HepG2 (cell line): Measurements from ENCODE around the gene LUZP2. TPM values are rescaled to one million over a fixed set of nuclear protein-coding genes. Genes with fewer than 3 reads are reported as not detected.

Source experiments
- ATAC-seq: fragments of 200-7000 bp; cut with Tn5 transposase; 3 replicates; pipeline ENCODE4 v1.9.1; 2020; ENCODE audit warnings: mild to moderate bottlenecking, moderate library complexity
- BruUV-seq: library from RNA; stranded (reverse); fragments of 400-500 nt; replicated peaks from 2 replicates; lab custom pipeline; 2021; lab: Mats Ljungman, UMichigan
- CTCF ChIA-PET: fragments of 300-600 bp; formaldehyde crosslinking; extraction: SDS; loops from one replicate; lab custom pipeline; 2021; ENCODE audit warnings: low total read pairs, inconsistent platforms, low intra/inter-chr PET ratio; lab: Yijun Ruan, JAX
- POLR2A ChIA-PET: fragments of 350-600 bp; sonication (Branson Sonifier 250); formaldehyde crosslinking; loops from one replicate; lab custom pipeline; 2020; ENCODE audit warnings: antibody characterized with exemption, inconsistent platforms; lab: Yijun Ruan, JAX
- DNase-seq: peaks from one replicate; pipeline ENCODE4 v3.0.0-alpha.2; 2015; ENCODE audit warnings: low spot score
- FAIRE-seq: peaks from 3 replicates; lab custom pipeline; 2011; peaks lifted over from hg19 to GRCh38; lab: Jason Lieb, UNC
- H2AFZ ChIP-seq: one replicate; pipeline ENCODE4 v1.6.1; 2011; ENCODE audit warnings: low read length, inconsistent platforms
- H3K27ac ChIP-seq: fragments of 300-600 bp; 3 replicates; pipeline ENCODE4 v1.8.0; 2011; ENCODE audit warnings: mixed run types, mild to moderate bottlenecking, mixed read lengths, low read length, inconsistent platforms; ENCODE audit not compliant: insufficient read depth; ENCODE audit errors: extremely low read length
- H3K27me3 ChIP-seq, 2 experiments: fragments of 200-600 bp in 1 of 2; 2 replicates in 1 of 2; 3 replicates in 1 of 2; pipeline versions ENCODE4 v1.6.0 to v1.8.0; 2011; ENCODE audit warnings: low read length in 2 of 2, mild to moderate bottlenecking in 2 of 2, moderate library complexity in 2 of 2, inconsistent platforms in 1 of 2; ENCODE audit not compliant: insufficient read depth in 2 of 2, control insufficient read depth in 1 of 2
- H3K36me3 ChIP-seq, 2 experiments: fragments of 200-600 bp in 1 of 2; replicated peaks in 1 of 2; 2 replicates in 1 of 2; 3 replicates in 1 of 2; pipeline versions ENCODE4 v1.5.1 to v1.8.0; 2011; ENCODE audit warnings: low read length in 2 of 2, inconsistent platforms in 1 of 2; ENCODE audit not compliant: insufficient read depth in 2 of 2, control insufficient read depth in 1 of 2
- H3K4me1 ChIP-seq: 2 replicates; pipeline ENCODE4 v1.5.1; 2012; ENCODE audit warnings: low read length, inconsistent platforms; ENCODE audit not compliant: insufficient read depth
- H3K4me2 ChIP-seq: 2 replicates; pipeline ENCODE4 v1.6.0; 2011; ENCODE audit warnings: low read depth, low read length, inconsistent platforms
- H3K4me3 ChIP-seq, 3 experiments: fragments of 200-600 bp in 1 of 3; sonication (generic), shearing (Covaris generic) in 1 of 3; replicated peaks in 1 of 3; 2 replicates each; pipeline ENCODE4 v1.5.1; 2011 to 2016; ENCODE audit warnings: low read length in 3 of 3, inconsistent platforms in 2 of 3, low read depth in 2 of 3, mild to moderate bottlenecking in 2 of 3, control low read depth in 1 of 3, mixed read lengths in 1 of 3; ENCODE audit not compliant: insufficient read depth in 1 of 3
- H3K79me2 ChIP-seq: one replicate; pipeline ENCODE4 v1.6.1; 2011; ENCODE audit warnings: low read length, inconsistent platforms; ENCODE audit not compliant: insufficient read depth
- H3K9ac ChIP-seq: 2 replicates; pipeline ENCODE4 v1.6.0; 2011; ENCODE audit warnings: mild to moderate bottlenecking, low read depth, low read length, inconsistent platforms; ENCODE audit not compliant: insufficient read depth
- H3K9me3 ChIP-seq: 2 replicates; pipeline ENCODE4 v1.5.1; 2012; ENCODE audit warnings: mild to moderate bottlenecking, low read length
- H4K20me1 ChIP-seq: 2 replicates; pipeline ENCODE4 v1.6.0; 2011; ENCODE audit warnings: inconsistent platforms, mild to moderate bottlenecking, low read length, moderate library complexity; ENCODE audit not compliant: insufficient read depth
- ATF7 ChIP-seq, 2 experiments: fragments of 450-650 bp in 1 of 2; sonication (generic) in 1 of 2; formaldehyde crosslinking in 1 of 2; IDR thresholded peaks; 2 replicates each; pipeline versions ENCODE4 v1.4.0 to v1.6.1; 2016 to 2020; ENCODE audit warnings: antibody characterized with exemption in 1 of 2, mild to moderate bottlenecking in 1 of 2, missing genetic modification reagents in 1 of 2
- ATM ChIP-seq: fragments of 450-650 bp; IDR thresholded peaks from 2 replicates; pipeline ENCODE4 v1.7.1; 2017; ENCODE audit warnings: mild to moderate bottlenecking, borderline replicate concordance
- CENPBD1 ChIP-seq: sonication (generic); formaldehyde crosslinking; IDR thresholded peaks from 2 replicates; pipeline ENCODE4 v1.8.0; 2022; ENCODE audit warnings: missing genetic modification reagents, low read depth, mild to moderate bottlenecking, borderline replicate concordance
- HDAC2 ChIP-seq: sonication (generic); formaldehyde crosslinking; IDR thresholded peaks from 2 replicates; pipeline ENCODE4 v1.4.0; 2020; ENCODE audit warnings: missing genetic modification reagents
- KLF16 ChIP-seq, 2 experiments: sonication (generic) in 1 of 2; formaldehyde crosslinking in 1 of 2; IDR thresholded peaks; 2 replicates each; pipeline versions ENCODE4 v1.6.1 to v1.8.0; 2016 to 2023; ENCODE audit warnings: missing genetic modification reagents in 2 of 2, missing compliant biosample characterization in 1 of 2
- MED8 ChIP-seq: sonication (generic); formaldehyde crosslinking; IDR thresholded peaks from 2 replicates; pipeline ENCODE4 v1.8.1; 2023; ENCODE audit warnings: mild to moderate bottlenecking, missing genetic modification reagents; ENCODE audit not compliant: insufficient replicate concordance
- NFE2 ChIP-seq: sonication (generic); formaldehyde crosslinking; IDR thresholded peaks from 2 replicates; pipeline ENCODE4 v1.4.0; 2020; ENCODE audit warnings: missing genetic modification reagents
- NFIB ChIP-seq: sonication (generic); formaldehyde crosslinking; IDR thresholded peaks from 2 replicates; pipeline ENCODE4 v1.9.0; 2021; ENCODE audit warnings: missing genetic modification reagents, mild to moderate bottlenecking, borderline replicate concordance
- NPAS2 ChIP-seq: sonication (generic); formaldehyde crosslinking; IDR thresholded peaks from 2 replicates; pipeline ENCODE4 v1.8.0; 2022; ENCODE audit warnings: mild to moderate bottlenecking, missing genetic modification reagents, borderline replicate concordance
- RAD21 ChIP-seq: fragments of 450-650 bp; formaldehyde crosslinking; IDR thresholded peaks from 2 replicates; pipeline ENCODE4 v1.5.0; 2020; ENCODE audit warnings: mild to moderate bottlenecking
- SMC3 ChIP-seq: IDR thresholded peaks from 2 replicates; pipeline ENCODE4 v1.6.1; 2011; ENCODE audit warnings: low read length, improper control_type of control experiment
- ZFP36 ChIP-seq: fragments of 150-350 bp; IDR thresholded peaks from 2 replicates; pipeline ENCODE4 v1.6.1; 2018; ENCODE audit warnings: borderline replicate concordance, low read length, low read depth; ENCODE audit not compliant: partially characterized antibody
- ZFP82 ChIP-seq: sonication (generic); formaldehyde crosslinking; IDR thresholded peaks from 2 replicates; pipeline ENCODE4 v1.5.1; 2020; ENCODE audit warnings: mild to moderate bottlenecking, missing genetic modification reagents, borderline replicate concordance
- ZNF264 ChIP-seq: sonication (generic); formaldehyde crosslinking; IDR thresholded peaks from 2 replicates; pipeline ENCODE4 v1.4.0; 2020; ENCODE audit warnings: missing genetic modification reagents
- ZNF678 ChIP-seq: sonication (generic); formaldehyde crosslinking; IDR thresholded peaks from 2 replicates; pipeline ENCODE4 v1.4.0; 2020; ENCODE audit warnings: mild to moderate bottlenecking, missing genetic modification reagents
- ZNF773 ChIP-seq: sonication (generic); formaldehyde crosslinking; IDR thresholded peaks from 2 replicates; pipeline ENCODE4 v1.4.0; 2020; ENCODE audit warnings: missing genetic modification reagents, borderline replicate concordance
- ZNF850 ChIP-seq: sonication (generic); formaldehyde crosslinking; conservative IDR thresholded peaks from 2 replicates; pipeline ENCODE4 v1.9.0; 2021; ENCODE audit warnings: mild to moderate bottlenecking, missing genetic modification reagents
- ZNF879 ChIP-seq: sonication (generic); formaldehyde crosslinking; IDR thresholded peaks from 2 replicates; pipeline ENCODE4 v1.8.1; 2023; ENCODE audit warnings: missing genetic modification reagents
- WGBS: methylation state at CpG from one replicate; pipeline ENCODE4 v1.1.6; 2017; ENCODE audit warnings: low lambda C conversion rate; 5-methylcytosine and 5-hydroxymethylcytosine counted together
- in situ Hi-C: cut with HindIII; loops from 2 replicates; pipeline ENCODE4 v1.10.0; 2017; ENCODE audit warnings: low pct_unique_long_range_greater_than_20kb; ENCODE audit not compliant: extremely low pct_ligation_motif_present
- intact Hi-C: fragments of 100-400 bp; cut with micrococcal nuclease; formaldehyde crosslinking; loops from one replicate; pipeline ENCODE4 v1.10.0; 2022; ENCODE audit not compliant: unreplicated experiment
- polyA plus RNA-seq, 8 experiments: library from polyadenylated mRNA; depleted of rRNA in 3 of 8; stranded (reverse) in 7 of 8; unstranded in 1 of 8; fragments of >200 nt; fragmentation: Illumina TruSeq in 4 of 8; extraction: Trizol in 4 of 8; gene quantifications; 2 replicates each; pipeline versions ENCODE4 v1.2.1 to v1.2.3, GENCODE V29; 2011 to 2016; ENCODE audit warnings: low read depth in 4 of 8, missing spikeins in 1 of 8, mixed read lengths in 1 of 8; ENCODE audit not compliant: insufficient read depth in 1 of 8
- total RNA-seq, 5 experiments: library from RNA; depleted of rRNA; stranded (reverse); fragments of >200 nt; fragmentation: Illumina TruSeq; extraction: Trizol; gene quantifications; 2 replicates each; pipeline ENCODE4 v1.2.3, GENCODE V29; 2016; ENCODE audit warnings: low read depth in 1 of 5

Gene LUZP2
- total and polyA plus RNA-seq, 2 of the 13 experiments (the other 11 are each of a cell fraction or from before 2014, with no cell fraction given) = not detected

GRCh38 chr11:24515632-24516031 is 18.8 kb downstream of the LUZP2 start:
- no peaks in the 10 kb centered on the region for H3K79me2 ChIP-seq
- H4K20me1 ChIP-seq = no peaks in the 10 kb centered on the region
- POLR2A ChIA-PET = no interaction called here
- no peak overlapping the region for H3K27ac ChIP-seq
- no TSS peak for BruUV-seq
- intact Hi-C loops (no loop called here), in situ Hi-C loops (no loop called here)
- no peaks in the 10 kb centered on the region for H3K9me3 ChIP-seq
- H3K4me1 ChIP-seq = no peaks in the 10 kb centered on the region
- WGBS = 6% methylated on average over 1 of the region's 1 CpG
- H3K27me3 ChIP-seq = no peaks in the 10 kb centered on the region
- peak; percentile 62; the same call in 2 of the 3 replicates for ATAC-seq
- no peak for DNase-seq
- no peak overlapping the region for H3K4me3 ChIP-seq
- H2AFZ ChIP-seq = no peak overlapping the region
- H3K9ac ChIP-seq = no peak overlapping the region
- FAIRE-seq = no peak
- no peak overlapping the region for H3K4me2 ChIP-seq
- CTCF ChIA-PET = no interaction called here
- TF ChIP-seq SMC3 (no peak), RAD21 (CRISPR knock-in tag) (no peak), ZNF879 (CRISPR knock-in tag) (no peak), CENPBD1 (no peak), ZNF264 (CRISPR knock-in tag) (no peak), NPAS2 (CRISPR knock-in tag) (no peak), ZNF773 (CRISPR knock-in tag) (no peak), HDAC2 (no peak), MED8 (CRISPR knock-in tag) (no peak), KLF16 (CRISPR knock-in tag; IDR thresholded peaks at IDR 0.05) (no peak)
- no peaks in the 10 kb centered on the region for H3K36me3 ChIP-seq

- POLR2A ChIA-PET = no interaction called here
- ATAC-seq (no peak), DNase-seq (no peak), FAIRE-seq (no peak)
- intact Hi-C loops = no loop called here
- Histone ChIP-seq H3K4me1 (no peaks in the 10 kb centered on the region), H3K9ac (no peak overlapping the region), H4K20me1 (no peaks in the 10 kb centered on the region), H3K27me3 (no peaks in the 10 kb centered on the region), H3K27ac (no peak overlapping the region), H3K4me2 (no peak overlapping the region), H3K9me3 (no peaks in the 10 kb centered on the region), H2AFZ (no peak overlapping the region), H3K36me3 (no peaks in the 10 kb centered on the region), H3K4me3 (no peak overlapping the region), H3K79me2 (no peaks in the 10 kb centered on the region)
- BruUV-seq = no TSS peak
- TF ChIP-seq ATM = no peak
- TF ChIP-seq ZNF850 = no peak
- TF ChIP-seq ZNF678 (CRISPR knock-in tag) = no peak
- TF ChIP-seq ZFP82 (CRISPR knock-in tag) = no peak
- no peak for TF ChIP-seq ATF7 (IDR thresholded peaks at IDR 0.05)
- TF ChIP-seq ATF7 (CRISPR knock-in tag; IDR thresholded peaks at IDR 0.05) = no peak
- no peak for TF ChIP-seq NFIB (CRISPR knock-in tag)
- no peak for TF ChIP-seq NFE2 (CRISPR knock-in tag)
- no peak for TF ChIP-seq ZFP36
- in situ Hi-C loops = no loop called here
- CTCF ChIA-PET = no interaction called here
These were observed 19.8 kb downstream of the LUZP2 start for GRCh38 chr11:24516638-24517037.
